GM21528 (cell line): Measurements from ENCODE around the gene LTBP1.
"Not testable (repeated sequence)": the region's sequence is repeated elsewhere in the genome, so short reads cannot be mapped to it uniquely, and the experiment has no call there.

Experiments used
- ATAC-seq: cut with Tn5 transposase; IDR thresholded peaks from one replicate; pipeline ENCODE4 v1.9.1; 2021; ENCODE audit warnings: mild to moderate bottlenecking, moderate library complexity; ENCODE audit not compliant: unreplicated experiment, low FRiP score

The LTBP1 gene

GRCh38 chr2:33389695-33390094, 442.9 kb downstream of the LTBP1 start:
- not testable (repeated sequence) for ATAC-seq

GRCh38 chr2:33391529-33392255, 444.9 kb downstream of the LTBP1 start:
- ATAC-seq, result no peak

GRCh38 chr2:33392366-33392765, 445.6 kb downstream of the LTBP1 start:
- no peak for ATAC-seq

- no peak for ATAC-seq
These were observed 448.3 kb downstream of the LTBP1 start for GRCh38 chr2:33395034-33395433.

- ATAC-seq, result peak; percentile 67
These were observed 449.0 kb downstream of the LTBP1 start for GRCh38 chr2:33395655-33396249.

- ATAC-seq, result no peak
These were observed 457.6 kb downstream of the LTBP1 start for GRCh38 chr2:33404321-33404720.

- ATAC-seq, result no peak
These were observed 459.9 kb downstream of the LTBP1 start for GRCh38 chr2:33406622-33407021.

- no peak for ATAC-seq
These were observed 461.4 kb downstream of the LTBP1 start for GRCh38 chr2:33408109-33408508.

- no peak for ATAC-seq
These were observed 462.7 kb downstream of the LTBP1 start for GRCh38 chr2:33409417-33409955.

- no peak for ATAC-seq
These were observed 465.0 kb downstream of the LTBP1 start for GRCh38 chr2:33411765-33412164.

- no peak for ATAC-seq
These were observed 466.2 kb downstream of the LTBP1 start for GRCh38 chr2:33412920-33413319.

GRCh38 chr2:33419581-33420200, 472.9 kb downstream of the LTBP1 start:
- ATAC-seq, result no peak

- no peak for ATAC-seq
These were observed 474.0 kb downstream of the LTBP1 start for GRCh38 chr2:33420726-33421125.

- ATAC-seq, result no peak
These were observed 475.1 kb downstream of the LTBP1 start for GRCh38 chr2:33421820-33422219.

- no peak for ATAC-seq
These were observed 478.4 kb downstream of the LTBP1 start for GRCh38 chr2:33425161-33425560.

GRCh38 chr2:33425586-33426031, 478.9 kb downstream of the LTBP1 start:
- no peak for ATAC-seq

GRCh38 chr2:33426666-33427231, 480.0 kb downstream of the LTBP1 start:
- no peak for ATAC-seq

- no peak for ATAC-seq
These were observed 483.3 kb downstream of the LTBP1 start for GRCh38 chr2:33430077-33430476.

- no peak for ATAC-seq
These were observed 484.1 kb downstream of the LTBP1 start for GRCh38 chr2:33430856-33431255.

- ATAC-seq, result no peak
These were observed 486.1 kb downstream of the LTBP1 start for GRCh38 chr2:33432871-33433270.
